Stimulated activated CD4-positive, alpha-beta T cell treated with anti-CD3 and anti-CD28 coated beads, Interleukin-4, amount 100 ng/mL, for 48 hours (primary cell): Measurements from ENCODE around the gene SMIM22.

Experiments used
- DNase-seq, 2 donors: peaks; one replicate each; pipeline ENCODE4 v3.0.0-alpha.2; 2020; ENCODE audit warnings: low read depth in 2 of 2

SMIM22 gene, protein sequence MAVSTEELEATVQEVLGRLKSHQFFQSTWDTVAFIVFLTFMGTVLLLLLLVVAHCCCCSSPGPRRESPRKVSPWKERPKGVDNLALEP

DNA sequence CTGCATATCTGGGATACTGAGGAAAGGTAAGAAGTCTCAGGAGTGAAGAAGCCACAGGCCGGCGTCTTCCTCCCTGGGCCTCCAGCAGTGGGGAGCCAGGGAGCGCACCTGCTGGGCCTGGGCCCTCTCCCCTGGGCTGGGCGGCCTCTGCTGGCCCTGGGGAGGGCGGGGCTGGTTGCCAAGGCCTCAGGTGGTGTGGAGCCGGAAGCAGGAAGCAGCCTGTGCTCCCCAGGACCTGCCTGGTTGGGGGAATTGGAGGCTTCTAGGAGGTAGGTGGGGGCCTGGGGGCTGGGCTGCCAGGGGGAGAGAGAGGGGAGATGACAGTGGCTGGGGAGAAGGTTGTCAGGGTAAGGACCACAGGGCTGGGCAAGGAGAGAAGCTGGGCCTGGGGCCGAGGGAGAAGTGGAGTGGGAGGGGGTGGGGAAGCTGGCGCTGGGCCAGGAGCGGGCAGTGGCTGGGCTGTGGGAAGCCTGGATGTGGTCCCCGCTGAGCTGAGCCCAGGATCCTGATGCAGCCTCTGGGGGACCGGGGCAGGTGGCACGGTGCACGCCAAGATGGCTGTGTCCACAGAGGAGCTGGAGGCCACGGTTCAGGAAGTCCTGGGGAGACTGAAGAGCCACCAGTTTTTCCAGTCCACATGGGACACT, at the start of gene SMIM22:
Gene SMIM22 (plus strand): TSS at position 189 of the 647 bp plus-strand sequence. CDS start 366 bp downstream, at position 555.
- no peak for DNase-seq

DNA sequence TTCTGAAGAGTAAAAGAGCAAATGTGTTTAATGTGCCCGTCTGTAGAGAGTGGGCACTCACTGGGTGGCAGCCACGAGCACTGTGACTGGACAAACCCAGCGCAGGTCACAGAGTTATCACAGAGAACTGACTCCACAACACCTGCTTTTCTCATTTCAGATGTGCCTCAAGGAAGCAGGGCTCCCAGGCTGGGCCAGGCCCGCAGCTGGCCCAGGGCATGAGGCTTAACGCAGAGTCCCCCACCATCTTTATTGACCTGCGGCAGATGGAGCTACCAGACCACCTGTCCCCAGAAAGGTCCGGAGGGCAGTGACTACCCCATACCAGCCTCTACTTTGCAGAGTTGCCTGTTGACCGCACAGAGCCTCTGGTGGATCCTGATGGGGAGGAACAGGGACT, 49.0 kb upstream of the SMIM22 start:
- DNase-seq, result no peak

DNA sequence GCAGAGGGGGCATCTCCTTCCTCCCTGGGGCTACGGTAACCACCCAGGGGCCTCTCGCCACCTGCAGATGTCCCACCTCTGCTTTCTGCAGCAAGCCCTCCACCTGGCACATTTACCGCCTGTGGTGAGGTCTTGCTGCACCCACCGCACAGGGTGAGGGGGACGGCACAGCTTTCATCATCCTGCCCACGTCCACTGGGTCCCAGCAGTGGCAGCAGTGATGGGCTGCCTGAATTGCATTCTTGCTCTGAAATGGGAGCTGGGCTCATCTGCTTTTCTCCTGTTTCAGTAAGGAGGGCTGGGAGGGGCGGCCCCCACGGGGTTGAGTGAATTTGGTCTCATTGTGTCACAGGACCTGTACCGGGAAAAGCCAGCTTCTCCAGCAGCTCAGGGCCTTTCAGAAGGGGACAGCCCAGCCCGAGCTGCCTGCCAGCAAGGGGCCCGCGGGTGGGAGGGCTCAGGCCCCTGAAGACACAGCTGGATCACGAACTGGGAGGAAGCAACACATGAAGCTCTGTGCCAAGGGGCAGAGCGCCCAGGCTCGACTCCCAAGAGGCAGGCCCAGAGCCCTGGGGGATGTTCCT, 48.1 kb upstream of the SMIM22 start:
- no peak for DNase-seq

DNA sequence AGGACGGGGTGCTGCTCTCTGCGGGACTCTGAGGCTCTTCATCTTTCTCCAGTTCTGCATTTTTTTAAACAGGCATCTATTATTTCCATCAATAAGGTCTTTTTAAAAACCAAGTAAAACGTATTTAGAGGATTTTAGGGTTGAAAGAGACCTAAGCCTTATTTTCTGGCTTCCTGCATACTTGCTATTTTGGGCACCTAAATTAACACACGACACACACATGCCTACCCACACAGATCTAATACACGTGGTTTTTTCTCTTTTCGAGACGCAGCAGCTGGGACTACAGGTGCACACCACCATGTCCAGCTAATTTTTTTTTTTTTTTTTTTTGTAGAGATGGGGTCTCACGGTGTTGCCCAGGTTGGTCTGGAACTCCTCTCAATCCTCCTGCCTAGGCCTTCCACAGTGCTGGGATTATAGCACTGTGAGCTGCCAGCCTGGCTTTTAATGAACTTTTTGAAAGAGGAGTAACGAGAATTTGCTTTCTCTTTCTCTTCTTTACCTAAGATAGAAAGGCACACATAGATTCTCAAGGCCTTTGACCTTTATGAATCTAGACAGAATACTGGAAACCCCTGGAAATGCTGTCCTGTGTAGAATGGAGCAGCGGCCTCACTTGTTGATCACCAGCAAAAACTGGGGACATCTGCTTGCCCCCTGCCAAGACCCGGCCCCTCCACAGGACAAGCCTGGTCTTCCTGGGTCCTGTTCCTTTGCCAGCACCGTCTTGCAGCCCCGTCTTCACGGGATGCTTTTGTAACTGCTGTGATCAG, 47.1 kb upstream of the SMIM22 start:
- no peak for DNase-seq

DNA sequence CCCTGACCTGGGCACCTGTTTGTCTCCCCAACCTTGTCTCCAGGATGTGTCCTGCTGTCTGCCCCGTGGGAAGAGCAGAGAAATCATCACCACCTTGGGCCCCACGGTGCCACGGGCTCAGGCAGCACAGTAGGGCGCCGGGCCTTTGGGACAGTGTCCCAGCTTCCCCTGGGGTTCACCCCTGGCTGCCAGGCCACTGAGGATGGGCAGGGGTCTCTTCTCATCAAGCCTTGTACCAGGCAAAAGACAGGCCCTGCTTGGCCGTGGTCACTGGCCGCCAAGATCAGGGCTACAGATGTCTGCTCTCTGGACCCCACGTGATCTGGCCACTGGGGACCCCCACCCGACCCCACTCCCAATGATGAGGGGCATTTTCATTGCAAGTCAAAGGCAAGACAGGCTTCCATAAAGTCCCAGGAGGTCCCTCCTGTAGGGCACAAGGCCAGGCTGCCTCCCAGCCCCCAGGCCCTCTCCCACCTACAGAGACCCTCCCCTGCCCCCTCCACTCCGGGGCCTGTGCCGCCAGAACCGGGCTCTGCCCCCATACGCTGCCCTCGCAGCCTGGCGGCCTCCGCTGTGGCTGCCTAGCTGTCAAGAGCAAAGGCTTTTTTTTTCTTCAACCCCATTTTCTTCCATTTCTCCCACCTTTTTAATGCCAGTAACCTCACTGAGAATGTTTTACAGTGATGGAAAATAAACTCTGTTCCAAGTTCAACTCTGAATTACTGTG, 46.3 kb upstream of the SMIM22 start:
- no peak for DNase-seq

DNA sequence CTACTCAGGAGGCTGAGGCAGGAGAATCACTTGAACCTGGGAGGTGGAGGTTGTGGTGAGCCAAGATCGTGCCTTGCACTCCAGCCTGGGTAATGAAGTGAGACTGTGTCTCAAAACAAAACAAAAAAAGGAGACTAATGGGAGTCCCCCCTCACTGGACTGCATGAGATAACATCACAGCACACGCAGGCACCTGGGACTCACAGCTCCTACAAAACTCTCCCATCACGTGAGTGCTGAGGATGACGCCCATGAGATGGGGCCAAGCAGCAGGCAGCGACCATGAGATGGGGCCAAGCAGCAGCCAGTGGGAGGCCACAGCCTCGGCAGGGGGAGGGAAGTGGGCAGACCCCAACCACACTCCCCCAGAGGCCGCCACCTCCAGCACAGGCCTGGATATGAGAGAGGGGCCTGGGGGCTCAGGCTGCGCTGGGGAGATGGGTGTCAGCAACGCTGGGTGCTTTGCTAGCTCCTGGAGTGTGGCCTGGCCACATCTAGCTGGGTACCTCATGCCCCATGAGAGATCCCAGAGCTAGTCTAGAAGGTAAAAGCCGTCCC, 45.4 kb upstream of the SMIM22 start:
- no peak for DNase-seq

DNA sequence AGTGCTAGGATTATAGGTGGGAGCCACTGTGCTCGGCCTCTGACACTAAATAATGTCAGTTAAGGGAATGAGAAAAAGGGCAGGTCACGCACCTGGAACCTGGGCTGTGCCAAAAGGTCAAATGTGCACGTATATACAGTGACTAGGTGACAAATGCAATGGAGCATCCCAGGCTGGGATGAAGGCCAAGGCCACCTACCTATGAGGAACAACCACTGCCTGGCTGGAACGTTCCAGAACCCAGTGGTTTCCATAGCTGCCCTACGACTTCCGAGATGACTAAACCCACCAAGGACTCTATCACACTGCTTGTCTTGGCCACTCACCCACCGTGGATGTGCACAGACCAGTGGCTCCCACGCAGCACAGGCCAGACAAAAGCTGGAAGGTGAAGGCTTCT, 44.3 kb upstream of the SMIM22 start:
- DNase-seq, result no peak

DNA sequence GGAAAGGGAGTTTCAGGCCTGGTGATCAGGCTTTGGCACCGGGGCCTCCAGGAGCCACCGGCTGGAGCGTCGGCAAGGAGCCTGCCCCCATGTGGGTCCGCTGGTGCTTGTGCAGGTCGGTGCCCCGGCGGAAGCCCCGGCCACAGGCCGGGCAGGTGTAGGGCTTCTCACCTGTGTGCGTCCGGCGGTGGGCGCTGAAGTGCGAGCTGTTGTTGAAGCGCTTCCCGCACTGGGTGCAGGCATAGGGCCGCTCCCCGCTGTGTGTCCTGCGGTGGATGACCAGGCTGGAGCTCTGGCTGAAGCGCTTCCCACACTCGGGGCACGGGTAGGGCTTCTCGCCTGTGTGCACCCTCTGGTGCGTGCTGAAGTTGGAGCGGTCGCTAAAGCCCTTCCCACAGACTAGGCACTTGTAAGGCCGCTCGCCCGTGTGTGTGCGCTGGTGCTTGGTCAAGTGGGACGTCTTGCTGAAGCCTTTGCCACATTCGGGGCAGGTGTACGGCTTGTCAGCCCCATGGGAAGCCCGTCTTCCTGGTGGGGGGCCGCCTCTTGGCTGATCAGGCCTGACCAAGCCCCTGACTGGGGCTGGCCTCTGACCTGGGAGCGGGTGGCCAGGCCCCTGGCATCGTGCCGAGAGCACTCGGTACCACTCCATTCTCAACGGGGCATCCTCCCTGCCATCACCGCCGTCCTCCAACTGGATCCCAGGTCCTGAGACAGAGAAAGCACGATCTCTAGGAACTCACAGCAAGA, 42.6 kb upstream of the SMIM22 start:
- no peak for DNase-seq

DNA sequence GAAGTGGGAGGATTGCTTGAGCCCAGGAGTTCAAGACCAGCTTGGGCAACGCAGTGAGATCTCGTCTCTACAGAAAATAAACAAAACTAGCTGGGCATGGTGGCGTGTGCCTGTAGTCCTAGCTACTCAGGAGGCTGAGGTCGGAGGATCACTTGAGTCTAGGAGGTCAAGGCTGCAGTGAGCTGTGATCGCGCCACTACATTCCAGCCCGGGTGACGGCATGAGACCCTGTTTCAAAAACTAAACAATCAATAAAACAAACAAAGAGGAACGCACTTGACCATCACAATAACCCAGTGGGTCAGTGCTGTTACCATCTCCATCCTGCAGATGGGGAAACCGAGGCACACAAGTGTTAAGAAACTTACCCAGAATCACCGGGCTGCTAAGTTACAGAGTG, 41.9 kb upstream of the SMIM22 start:
- no peak for DNase-seq

DNA sequence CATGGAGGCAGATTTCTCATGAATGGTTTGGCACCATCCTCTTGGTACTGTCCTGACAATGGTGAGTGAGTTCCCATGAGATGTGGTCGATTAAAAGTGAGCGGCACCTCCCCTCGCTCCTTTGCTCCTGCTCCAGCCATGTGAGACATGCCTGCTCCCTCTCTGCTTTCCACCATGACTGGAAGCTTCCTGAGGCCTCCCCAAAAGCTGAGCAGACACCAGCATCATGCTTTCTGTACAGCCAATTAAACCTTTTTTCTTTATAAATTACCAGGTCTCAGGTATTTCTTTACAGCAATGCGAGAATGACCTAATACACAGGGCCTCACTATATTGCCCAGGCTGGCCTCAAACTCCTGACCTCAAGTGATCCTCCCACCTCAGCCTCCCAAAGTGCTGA, 40.3 kb upstream of the SMIM22 start:
- DNase-seq, result no peak

DNA sequence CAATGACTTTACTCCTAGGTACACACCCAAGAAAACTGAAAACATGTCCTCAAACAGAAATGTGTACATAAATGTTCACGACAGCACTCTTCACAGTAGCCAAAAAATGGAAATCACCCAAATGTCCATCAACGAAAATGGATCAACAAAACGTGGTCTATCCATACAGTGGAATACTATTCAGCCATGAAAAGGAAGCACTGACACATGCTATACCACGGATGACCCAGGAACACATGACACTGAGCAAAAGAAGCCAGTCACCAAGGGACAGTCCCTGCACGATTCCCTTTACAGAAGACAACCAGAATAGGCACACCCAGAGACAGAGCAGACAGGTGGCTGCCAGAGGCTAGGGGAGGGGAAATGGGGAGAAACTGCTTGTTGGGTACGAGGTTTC, 39.5 kb upstream of the SMIM22 start:
- no peak for DNase-seq

DNA sequence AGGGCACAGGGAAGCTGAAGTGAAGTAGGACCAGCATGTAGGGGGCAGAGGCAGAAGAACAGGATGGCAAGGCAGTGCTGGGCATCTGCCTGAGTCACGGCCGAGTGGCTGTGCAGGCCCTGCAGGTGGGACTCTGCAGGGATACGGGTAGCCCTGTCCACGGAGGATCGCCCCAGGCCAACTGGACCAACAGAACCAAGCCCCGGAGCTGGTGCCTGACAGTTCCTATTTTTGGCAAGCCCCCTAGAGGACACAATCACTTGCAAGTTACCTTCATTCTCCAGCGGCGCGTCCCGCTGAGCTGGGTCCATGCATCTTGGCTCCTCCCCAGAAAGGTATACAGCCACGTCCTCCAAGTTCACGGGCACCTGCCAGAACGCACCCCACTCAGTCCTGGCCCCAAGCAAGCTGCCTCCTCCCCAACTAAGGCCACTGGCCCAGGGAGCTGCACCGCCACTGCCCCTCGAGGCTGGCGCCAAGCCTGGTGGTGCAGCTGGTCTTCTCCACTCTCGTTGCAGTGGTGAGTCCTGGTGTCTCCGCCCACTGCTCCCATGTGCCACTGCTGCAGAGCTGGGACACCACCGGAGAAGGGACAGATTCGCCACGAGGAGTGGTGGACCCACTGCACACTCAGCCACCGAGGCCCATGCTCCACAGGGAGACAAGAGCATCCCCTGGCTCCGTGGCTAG, 34.8 kb upstream of the SMIM22 start:
- DNase-seq, result no peak

DNA sequence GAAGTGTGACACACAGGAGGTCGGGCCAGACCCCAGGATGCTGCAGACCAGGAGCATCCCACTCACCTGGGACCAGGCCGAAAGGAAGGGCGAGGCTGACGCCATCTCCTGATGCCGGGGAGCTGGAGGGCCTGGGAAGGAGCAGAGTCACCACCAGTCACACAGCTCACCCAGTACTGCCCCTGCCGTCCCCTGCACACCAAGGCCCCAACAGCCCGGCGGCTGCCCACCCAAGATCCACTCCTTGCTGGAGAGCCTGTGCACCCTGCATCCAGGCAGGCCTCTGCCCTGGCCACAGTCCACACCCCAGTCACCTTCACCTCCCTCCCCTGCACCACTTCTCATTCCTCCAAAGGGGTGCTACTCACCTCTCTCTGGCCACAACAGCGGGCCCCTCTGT, 33.0 kb upstream of the SMIM22 start:
- no peak for DNase-seq

DNA sequence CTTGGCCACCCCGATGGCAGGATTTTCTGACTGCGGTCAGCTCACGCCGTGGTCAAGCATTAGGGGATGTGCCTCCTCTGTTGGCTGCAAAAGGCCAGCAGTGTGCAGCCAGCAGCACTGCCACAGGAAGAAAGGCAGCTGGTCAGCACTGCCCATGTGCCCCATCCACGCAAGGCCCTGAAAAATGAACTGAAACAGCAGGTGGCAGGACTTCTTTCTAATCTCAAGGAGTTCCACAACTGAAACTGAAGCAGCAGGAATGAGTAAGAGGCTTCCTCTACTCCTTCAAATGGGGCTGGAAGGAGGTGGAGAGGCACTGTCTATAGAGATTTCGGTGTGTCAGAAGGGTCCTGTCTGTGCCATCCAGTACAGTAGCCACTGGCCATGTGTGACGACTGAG, 31.4 kb upstream of the SMIM22 start:
- DNase-seq, result no peak

DNA sequence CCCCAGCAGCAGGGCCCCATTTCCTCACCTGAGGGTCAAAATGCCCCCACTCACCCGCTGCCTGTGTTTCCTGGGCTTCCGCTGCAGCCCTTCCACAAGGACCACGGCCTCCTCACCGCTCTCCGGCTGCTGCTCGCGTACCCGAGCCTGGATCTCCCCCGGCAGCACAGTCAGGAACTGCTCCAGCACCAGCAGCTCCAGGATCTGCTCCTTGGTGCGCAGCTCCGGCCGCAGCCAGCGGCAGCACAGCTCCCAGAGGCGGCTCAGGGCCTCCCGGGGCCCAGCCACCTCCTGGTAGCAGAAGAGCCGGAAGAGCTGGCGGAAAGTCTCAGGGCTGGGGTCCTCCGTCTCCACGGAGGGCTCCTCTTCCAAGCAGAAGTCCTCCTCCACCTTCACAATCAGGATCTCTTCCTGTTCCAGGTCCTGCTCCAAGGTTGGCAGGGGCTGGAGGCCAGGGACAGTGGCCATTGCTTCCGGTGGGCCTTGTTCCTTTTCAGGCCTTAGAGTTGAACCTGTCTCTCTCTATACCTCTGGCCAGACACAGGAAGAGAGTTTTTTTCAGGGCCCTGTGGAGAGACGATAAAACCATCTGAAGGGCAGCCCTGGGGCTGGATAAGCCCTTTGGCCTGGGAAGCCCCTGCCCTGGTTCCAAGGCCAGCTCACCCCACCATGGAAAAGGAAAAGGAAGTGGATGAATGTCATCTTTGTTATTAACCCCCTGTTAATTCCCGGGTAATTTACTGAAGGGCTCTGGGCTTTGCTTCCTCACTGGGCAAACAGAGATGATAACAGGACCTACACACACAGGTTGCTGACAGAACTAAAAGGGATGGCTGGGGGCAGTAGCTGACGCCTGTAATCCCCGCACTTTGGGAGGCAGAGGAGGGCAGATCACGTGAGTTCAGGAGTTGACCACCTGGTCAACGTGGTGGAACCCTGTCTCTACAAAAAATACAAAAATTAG, 29.4 kb upstream of the SMIM22 start:
- no peak for DNase-seq

DNA sequence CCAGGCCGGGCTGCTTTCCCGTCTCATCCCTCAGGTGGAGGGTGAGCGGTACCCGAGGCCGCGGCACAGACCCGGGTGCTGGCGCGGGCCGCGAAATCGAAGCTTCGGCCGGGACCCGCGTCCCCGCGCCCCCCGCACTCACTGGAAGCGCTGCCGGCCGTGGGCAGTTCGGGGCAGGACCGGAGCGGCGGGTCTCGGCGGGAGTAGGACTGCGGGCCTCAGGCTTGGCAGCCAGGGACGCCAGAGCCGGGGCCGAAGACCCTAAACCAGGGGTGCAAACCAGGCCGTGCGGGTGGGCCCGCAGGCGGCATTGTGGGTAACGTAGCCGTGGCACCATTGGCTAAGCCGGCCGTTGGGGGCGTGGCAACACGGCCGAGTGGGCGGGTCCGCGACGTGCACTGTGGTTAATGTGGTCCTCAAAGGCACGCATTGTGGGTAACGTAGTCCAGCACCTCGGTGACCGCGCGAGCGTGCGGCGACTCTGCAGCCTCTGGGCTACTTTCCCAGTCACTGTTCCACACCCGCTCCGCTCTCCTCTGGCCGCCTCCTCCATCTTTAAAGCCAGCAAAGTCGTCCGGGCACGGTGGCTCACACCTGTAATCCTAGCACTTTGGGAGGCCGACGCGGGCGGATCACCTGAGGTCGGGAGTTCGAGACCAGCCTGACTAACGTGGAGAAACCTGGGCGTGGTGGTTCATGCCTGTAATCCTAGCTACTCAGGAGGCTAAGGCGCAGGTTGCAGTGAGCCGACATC, 28.1 kb upstream of the SMIM22 start, which contains the start of gene ZNF500:
Gene ZNF500 (minus strand): TSS at position 288 of the 754 bp plus-strand sequence. CDS start 1,184 bp downstream, outside the sequence.
- peak; percentile 95 to 97 for DNase-seq

DNA sequence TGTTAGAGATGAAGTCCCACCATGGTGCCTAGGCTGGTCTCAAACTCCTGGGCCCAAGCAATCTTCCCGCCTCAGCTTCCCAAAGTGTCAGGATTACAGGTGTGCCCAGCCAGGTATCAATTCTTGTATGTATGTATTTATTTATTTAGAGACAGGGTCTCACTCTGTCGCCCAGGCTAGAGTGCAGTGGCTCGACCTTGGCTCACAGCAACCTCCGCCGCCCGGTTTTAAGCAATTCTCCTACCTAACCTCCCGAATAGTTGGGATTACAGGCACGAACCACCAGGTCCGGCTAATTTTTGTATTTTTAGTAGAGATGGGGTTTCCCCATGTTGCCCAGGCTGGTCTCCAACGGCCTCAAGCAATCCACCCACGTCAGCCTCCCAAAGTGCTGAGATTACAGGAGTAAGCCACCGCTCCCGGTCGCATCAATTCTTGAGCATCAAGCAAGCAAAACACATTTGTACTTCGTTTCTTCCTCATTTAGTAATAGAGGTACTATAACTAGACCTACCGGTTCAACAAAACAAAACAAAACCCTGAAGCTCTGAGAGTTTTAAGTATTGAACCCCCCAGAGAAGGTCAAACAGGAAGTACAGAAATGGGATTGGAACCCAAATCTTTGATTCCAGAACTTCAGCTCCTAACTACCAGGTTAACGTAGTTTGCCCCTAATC, 27.2 kb upstream of the SMIM22 start:
- DNase-seq, result no peak
